GM21528 (cell line): ENCODE results near the gene TMEM207.

Experiments used
- ATAC-seq: cut with Tn5 transposase; IDR thresholded peaks from one replicate; pipeline ENCODE4 v1.9.1; 2021; ENCODE audit warnings: mild to moderate bottlenecking, moderate library complexity; ENCODE audit not compliant: unreplicated experiment, low FRiP score

TMEM207 gene

GRCh38 chr3:190388703-190389102 is 61.0 kb downstream of the TMEM207 start:
- ATAC-seq: no peak

GRCh38 chr3:190387578-190388213 is 62.0 kb downstream of the TMEM207 start, which contains the start of gene CLDN16:
Gene CLDN16, plus strand, starts transcription at chr3:190388163. Its CDS starts 167 bp downstream, at chr3:190388330.
- no peak for ATAC-seq

GRCh38 chr3:190385731-190386688 is 63.7 kb downstream of the TMEM207 start:
- no peak for ATAC-seq

GRCh38 chr3:190384309-190384756 is 65.4 kb downstream of the TMEM207 start:
- ATAC-seq: peak; percentile 74

- no peak for ATAC-seq
Measured at GRCh38 chr3:190382082-190382481, 67.6 kb downstream of the TMEM207 start.

GRCh38 chr3:190381441-190381840 is 68.3 kb downstream of the TMEM207 start:
- no peak for ATAC-seq

GRCh38 chr3:190380184-190380583 is 69.5 kb downstream of the TMEM207 start:
- ATAC-seq: no peak
